ENCODE data around the gene TTN.

The TTN gene

GRCh38 chr2:178702361-178702760 is 104.9 kb downstream of the TTN start:
- H3K27me3 ChIP-seq (replicated peaks; ENCODE audit: control insufficient read depth, insufficient read depth, low read length) = no peaks in the 10 kb centered on the region
- H3K4me3 ChIP-seq (replicated peaks; ENCODE audit: low read depth, low read length) = no peak overlapping the region
- H3K36me3 ChIP-seq (ENCODE audit: control insufficient read depth, insufficient read depth, low read length) = no peaks in the 10 kb centered on the region
- no peak for TF ChIP-seq CTCF (IDR thresholded peaks at IDR 0.05; ENCODE audit: insufficient read depth, low read length, poor library complexity, severe bottlenecking)
- no peak for DNase-seq (ENCODE audit: extremely low read depth, insufficient read length)

- peak; percentile 86 for TF ChIP-seq CTCF (IDR thresholded peaks at IDR 0.05; ENCODE audit: insufficient read depth, low read length, poor library complexity, severe bottlenecking)
Observed at GRCh38 chr2:178700922-178701342, 106.3 kb downstream of the TTN start.

GRCh38 chr2:178700136-178700535 is 107.1 kb downstream of the TTN start:
- no peaks in the 10 kb centered on the region for H3K36me3 ChIP-seq (ENCODE audit: control insufficient read depth, insufficient read depth, low read length)
- TF ChIP-seq CTCF (IDR thresholded peaks at IDR 0.05; ENCODE audit: insufficient read depth, low read length, poor library complexity, severe bottlenecking) = no peak
- no peaks in the 10 kb centered on the region for H3K27me3 ChIP-seq (replicated peaks; ENCODE audit: control insufficient read depth, insufficient read depth, low read length)
- no peak for DNase-seq (ENCODE audit: extremely low read depth, insufficient read length)
- H3K4me3 ChIP-seq (replicated peaks; ENCODE audit: low read depth, low read length) = no peak overlapping the region

More at GRCh38 chr2:178700922-178701342, 106.3 kb downstream of the TTN start:
- H3K4me3 ChIP-seq (replicated peaks; ENCODE audit: low read depth, low read length) = no peak overlapping the region
- no peaks in the 10 kb centered on the region for H3K27me3 ChIP-seq (replicated peaks; ENCODE audit: control insufficient read depth, insufficient read depth, low read length)
- H3K36me3 ChIP-seq (ENCODE audit: control insufficient read depth, insufficient read depth, low read length) = no peaks in the 10 kb centered on the region
- DNase-seq (ENCODE audit: extremely low read depth, insufficient read length) = no peak

GRCh38 chr2:178692845-178693244 is 114.4 kb downstream of the TTN start:
- Histone ChIP-seq H3K36me3 (ENCODE audit: control insufficient read depth, insufficient read depth, low read length) (no peaks in the 10 kb centered on the region), H3K4me3 (replicated peaks; ENCODE audit: low read depth, low read length) (no peak overlapping the region), H3K27me3 (replicated peaks; ENCODE audit: control insufficient read depth, insufficient read depth, low read length) (no peaks in the 10 kb centered on the region)
- TF ChIP-seq CTCF (IDR thresholded peaks at IDR 0.05; ENCODE audit: insufficient read depth, low read length, poor library complexity, severe bottlenecking) = no peak
- no peak for DNase-seq (ENCODE audit: extremely low read depth, insufficient read length)

GRCh38 chr2:178689808-178690207 is 117.4 kb downstream of the TTN start:
- no peak overlapping the region for H3K4me3 ChIP-seq (replicated peaks; ENCODE audit: low read depth, low read length)
- no peaks in the 10 kb centered on the region for H3K27me3 ChIP-seq (replicated peaks; ENCODE audit: control insufficient read depth, insufficient read depth, low read length)
- no peaks in the 10 kb centered on the region for H3K36me3 ChIP-seq (ENCODE audit: control insufficient read depth, insufficient read depth, low read length)
- TF ChIP-seq CTCF (IDR thresholded peaks at IDR 0.05; ENCODE audit: insufficient read depth, low read length, poor library complexity, severe bottlenecking) = no peak
- no peak for DNase-seq (ENCODE audit: extremely low read depth, insufficient read length)

- no peak for DNase-seq (ENCODE audit: extremely low read depth, insufficient read length)
- Histone ChIP-seq H3K36me3 (ENCODE audit: control insufficient read depth, insufficient read depth, low read length) (no peaks in the 10 kb centered on the region), H3K27me3 (replicated peaks; ENCODE audit: control insufficient read depth, insufficient read depth, low read length) (no peaks in the 10 kb centered on the region), H3K4me3 (replicated peaks; ENCODE audit: low read depth, low read length) (no peak overlapping the region)
- TF ChIP-seq CTCF (IDR thresholded peaks at IDR 0.05; ENCODE audit: insufficient read depth, low read length, poor library complexity, severe bottlenecking) = no peak
Observed at GRCh38 chr2:178683877-178684276, 123.3 kb downstream of the TTN start.
